Thyroid gland (tissue), 4 donors: Measurements from ENCODE around the gene HIGD2B. TPM values are rescaled to one million over a fixed set of nuclear protein-coding genes. Genes with fewer than 3 reads are reported as not detected.
"Not testable (repeated sequence)": the region's sequence is repeated elsewhere in the genome, so short reads cannot be mapped to it uniquely, and the experiment has no call there.

Experiments
- DNase-seq, 2 donors: peaks; one replicate each; pipeline ENCODE4 v3.0.0-alpha.2; 2019
- H3K27ac ChIP-seq, 3 donors: fragments of 200-600 bp; sonication (generic); 1 replicate in 2 of 3; 2 replicates in 1 of 3; pipeline ENCODE4 v1.5.1; 2016 to 2019; ENCODE audit warnings: mild to moderate bottlenecking in 1 of 3, moderate library complexity in 1 of 3
- H3K27me3 ChIP-seq: fragments of 200-600 bp; sonication (generic); one replicate; pipeline ENCODE4 v1.5.1; 2019
- H3K36me3 ChIP-seq, 2 donors: fragments of 200-600 bp; sonication (generic); one replicate each; pipeline ENCODE4 v1.5.1; 2016 to 2019
- H3K4me1 ChIP-seq, 2 donors: fragments of 200-600 bp; sonication (generic); one replicate each; pipeline ENCODE4 v1.5.1; 2017 to 2019
- H3K4me3 ChIP-seq, 3 donors: fragments of 200-600 bp; sonication (generic); replicated peaks in 1 of 3; 1 replicate in 2 of 3; 2 replicates in 1 of 3; pipeline ENCODE4 v1.5.1; 2016; ENCODE audit warnings: mild to moderate bottlenecking in 1 of 3
- H3K9me3 ChIP-seq: fragments of 200-600 bp; sonication (generic); one replicate; pipeline ENCODE4 v1.5.1; 2017
- POLR2A ChIP-seq, 2 donors: fragments of 450-650 bp; IDR thresholded peaks; one replicate each; pipeline ENCODE4 v1.6.1; 2017; ENCODE audit warnings: antibody characterized with exemption in 2 of 2, mild to moderate bottlenecking in 2 of 2, moderate library complexity in 1 of 2
- WGBS, 2 donors: methylation state at CpG; one replicate each; pipeline ENCODE4 v1.1.5; 2017; 5-methylcytosine and 5-hydroxymethylcytosine counted together
- intact Hi-C: fragments of 100-400 bp; cut with DNase I; formaldehyde crosslinking; loops from one replicate; pipeline ENCODE4 v1.15.1; 2023
- total RNA-seq, 4 donors: library from RNA; depleted of rRNA; stranded (reverse); fragments of >200 nt; gene quantifications; one replicate each; pipeline ENCODE4 v1.2.3, GENCODE V29; 2016
- TF ChIP-seq, protein P1 (sequence below), 6 experiments: fragments of 200-600 bp in 3 of 6; fragments of 450-650 bp in 3 of 6; sonication (generic) in 3 of 6; IDR thresholded peaks; one replicate each; pipeline ENCODE4 v1.5.1; 2016 to 2019; ENCODE audit warnings: antibody characterized with exemption in 6 of 6, mild to moderate bottlenecking in 2 of 6, inconsistent platforms in 1 of 6, moderate library complexity in 1 of 6

The HIGD2B gene
- total RNA-seq, 4 donors from 2014 or later, result 0.33 TPM; not detected in 3

DNA sequence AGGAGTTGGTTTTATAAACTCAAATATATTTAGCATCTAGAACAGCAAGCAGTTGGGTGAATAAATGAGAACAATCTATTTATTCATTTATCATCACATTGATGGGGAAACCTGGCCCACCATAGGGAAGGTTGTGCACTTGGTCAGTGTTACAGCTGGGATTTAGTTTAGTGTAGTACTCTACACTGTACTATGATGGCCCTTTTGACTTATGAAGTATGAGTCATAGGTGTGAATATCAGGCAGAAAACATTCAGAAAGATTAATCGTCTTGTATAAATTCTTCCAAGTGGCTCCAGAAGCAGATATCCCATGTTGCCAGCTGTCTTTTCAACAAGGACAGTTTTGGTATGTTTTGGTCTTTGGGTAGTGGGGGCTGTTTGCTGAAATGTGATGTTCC, 38.0 kb upstream of the HIGD2B start:
- WGBS, 2 donors, result 89 to 96% methylated on average over 1 of the region's 1 CpG
- Histone ChIP-seq H3K4me1 (no peaks in the 10 kb centered on the region), H3K9me3 (no peaks in the 10 kb centered on the region), H3K4me3 (no peak overlapping the region), H3K27ac (no peak overlapping the region), H3K36me3 (no peaks in the 10 kb centered on the region), H3K27me3 (no peaks in the 10 kb centered on the region)
- TF ChIP-seq POLR2A (IDR thresholded peaks at IDR 0.05), result no peak
- TF ChIP-seq, protein P1, sequence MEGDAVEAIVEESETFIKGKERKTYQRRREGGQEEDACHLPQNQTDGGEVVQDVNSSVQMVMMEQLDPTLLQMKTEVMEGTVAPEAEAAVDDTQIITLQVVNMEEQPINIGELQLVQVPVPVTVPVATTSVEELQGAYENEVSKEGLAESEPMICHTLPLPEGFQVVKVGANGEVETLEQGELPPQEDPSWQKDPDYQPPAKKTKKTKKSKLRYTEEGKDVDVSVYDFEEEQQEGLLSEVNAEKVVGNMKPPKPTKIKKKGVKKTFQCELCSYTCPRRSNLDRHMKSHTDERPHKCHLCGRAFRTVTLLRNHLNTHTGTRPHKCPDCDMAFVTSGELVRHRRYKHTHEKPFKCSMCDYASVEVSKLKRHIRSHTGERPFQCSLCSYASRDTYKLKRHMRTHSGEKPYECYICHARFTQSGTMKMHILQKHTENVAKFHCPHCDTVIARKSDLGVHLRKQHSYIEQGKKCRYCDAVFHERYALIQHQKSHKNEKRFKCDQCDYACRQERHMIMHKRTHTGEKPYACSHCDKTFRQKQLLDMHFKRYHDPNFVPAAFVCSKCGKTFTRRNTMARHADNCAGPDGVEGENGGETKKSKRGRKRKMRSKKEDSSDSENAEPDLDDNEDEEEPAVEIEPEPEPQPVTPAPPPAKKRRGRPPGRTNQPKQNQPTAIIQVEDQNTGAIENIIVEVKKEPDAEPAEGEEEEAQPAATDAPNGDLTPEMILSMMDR (IDR thresholded peaks at IDR 0.05), result no peak
- intact Hi-C loops, result no loop called here
- DNase-seq, result no peak

DNA sequence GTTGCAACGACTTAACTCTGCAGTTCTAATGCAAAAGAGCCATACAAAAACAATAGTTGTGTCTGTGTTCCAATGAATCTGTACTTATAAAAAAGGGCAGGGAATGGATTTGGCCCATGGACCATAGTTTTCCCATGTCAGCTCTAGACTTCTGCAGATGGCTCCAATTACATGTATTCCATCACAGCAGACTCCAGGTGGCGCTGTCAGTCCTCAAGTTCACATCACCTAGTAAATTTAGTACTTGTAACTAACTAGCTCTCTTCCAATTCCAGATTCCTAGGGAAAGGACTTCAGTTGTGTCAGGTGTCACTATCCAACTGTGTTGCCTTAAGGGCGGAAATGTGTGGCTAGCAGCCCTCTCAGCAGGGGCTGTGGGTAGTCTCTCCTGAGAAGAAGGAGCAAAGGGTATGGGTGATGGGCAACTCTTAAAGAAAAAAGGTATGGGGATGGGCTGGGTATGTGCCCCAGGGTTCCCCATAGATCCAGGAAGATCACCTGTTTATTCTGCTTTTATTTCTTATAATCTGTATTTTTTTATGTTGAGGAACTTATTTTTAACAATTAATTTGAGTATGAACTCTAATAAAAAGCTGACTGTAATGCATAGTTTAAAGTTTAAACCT, 36.2 kb upstream of the HIGD2B start:
- 39 to 42% methylated on average over 3 of the region's 3 CpGs for WGBS, 2 donors
- intact Hi-C loops, result no loop called here
- H3K9me3 ChIP-seq, result no peaks in the 10 kb centered on the region
- no peaks in the 10 kb centered on the region for H3K27me3 ChIP-seq
- H3K4me3 ChIP-seq, result no peak overlapping the region
- H3K4me1 ChIP-seq, result no peaks in the 10 kb centered on the region
- TF ChIP-seq, protein P1 (IDR thresholded peaks at IDR 0.05), result peak in 4 of 6 experiments; percentile 33 to 63 (median 50)
- no peak for TF ChIP-seq POLR2A (IDR thresholded peaks at IDR 0.05)
- H3K27ac ChIP-seq, result no peak overlapping the region
- DNase-seq, result peak; percentile 47 to 62
- peaks cover 0 to 2% of the 10 kb centered on the region in 2 donors for H3K36me3 ChIP-seq

DNA sequence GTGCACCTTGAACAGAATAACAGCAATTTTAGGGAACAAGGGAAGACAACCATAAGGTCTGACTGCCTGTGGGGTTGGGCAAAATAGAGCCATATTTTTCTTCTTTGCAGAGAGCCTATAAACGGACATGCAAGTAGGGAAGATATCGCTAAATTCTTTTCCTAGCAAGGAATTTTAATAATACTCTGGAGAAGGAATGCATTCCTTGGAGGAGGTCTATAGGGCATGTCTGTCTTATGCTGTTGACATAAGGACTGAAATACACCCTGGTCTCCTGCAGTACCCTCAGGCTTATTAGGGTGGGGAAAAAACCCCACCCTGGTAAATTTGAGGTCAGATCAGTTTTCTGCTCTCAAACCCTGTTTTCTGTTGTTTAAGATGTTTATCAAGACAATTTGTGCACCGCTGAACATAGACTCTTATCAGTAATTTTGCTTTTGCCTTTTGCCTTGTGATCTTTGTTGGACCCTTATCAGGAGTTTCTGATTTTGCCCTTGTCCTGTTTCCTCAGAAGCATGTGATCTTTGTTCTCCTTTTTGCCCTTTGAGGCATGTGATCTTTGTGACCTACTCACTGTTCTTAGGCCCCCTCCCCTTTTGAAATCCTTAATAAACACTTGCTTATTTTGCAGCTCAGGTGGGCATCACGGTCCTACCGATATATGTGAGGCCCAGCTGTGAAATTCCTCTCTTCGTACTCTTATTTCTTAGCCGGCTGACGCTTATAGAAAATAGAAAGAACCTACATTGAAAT, 22.7 kb upstream of the HIGD2B start:
- H3K4me1 ChIP-seq, H3K27me3 ChIP-seq, H3K9me3 ChIP-seq, intact Hi-C loops, DNase-seq, H3K27ac ChIP-seq, H3K4me3 ChIP-seq, H3K36me3 ChIP-seq: not testable (repeated sequence)
- 83% methylated on average over 8 of the region's 8 CpGs for WGBS, 2 donors

DNA sequence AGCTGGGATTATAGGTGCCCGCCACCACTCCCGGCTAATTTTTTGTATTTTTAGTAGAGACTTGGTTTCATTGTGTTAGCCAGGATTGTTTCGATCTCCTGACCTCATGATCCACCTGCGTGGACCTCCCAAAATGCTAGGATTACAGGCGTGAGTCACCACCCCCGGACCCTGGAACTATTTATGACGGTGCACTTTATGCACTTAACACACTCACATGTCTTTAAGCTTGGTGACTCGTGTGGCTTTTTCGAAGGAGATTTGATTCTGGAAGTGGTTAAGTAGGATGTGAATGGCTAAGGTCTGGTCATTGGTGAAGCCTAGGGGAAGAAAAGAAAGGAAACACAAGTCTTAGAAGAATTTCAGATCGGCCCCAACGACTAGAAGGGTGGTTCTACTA, 20.3 kb upstream of the HIGD2B start:
- TF ChIP-seq POLR2A (IDR thresholded peaks at IDR 0.05), result no peak
- TF ChIP-seq, protein P1 (IDR thresholded peaks at IDR 0.05), result no peak
- Histone ChIP-seq H3K4me3 (no peak overlapping the region), H3K27me3 (no peaks in the 10 kb centered on the region), H3K27ac (no peak overlapping the region), H3K9me3 (no peaks in the 10 kb centered on the region), H3K36me3 (no peaks in the 10 kb centered on the region), H3K4me1 (peaks cover 0 to 3% of the 10 kb centered on the region in 2 donors)
- no peak for DNase-seq
- 95 to 96% methylated on average over 11 of the region's 11 CpGs for WGBS, 2 donors
- intact Hi-C loops, result no loop called here

DNA sequence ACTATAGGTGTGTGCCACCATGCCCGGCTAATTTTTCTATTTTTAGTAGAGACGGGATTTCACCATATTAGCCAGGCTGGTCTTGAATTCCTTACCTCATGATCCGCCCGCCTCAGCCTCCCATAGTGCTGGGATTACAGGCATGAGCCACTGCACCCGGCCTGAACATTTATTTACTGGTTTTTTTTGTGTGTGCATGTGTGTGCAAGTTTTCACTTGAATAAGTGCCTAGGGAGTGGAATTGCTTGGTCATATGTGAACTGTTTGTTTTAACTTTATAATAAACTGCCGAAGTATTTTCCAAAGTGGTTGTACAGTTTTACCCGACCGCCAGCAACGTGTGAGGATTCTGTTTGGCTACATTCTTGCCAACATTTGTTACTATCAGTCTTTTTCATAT, 14.1 kb upstream of the HIGD2B start:
- intact Hi-C loops, result no loop called here
- no peak overlapping the region for H3K4me3 ChIP-seq
- no peaks in the 10 kb centered on the region for H3K36me3 ChIP-seq
- no peak overlapping the region for H3K27ac ChIP-seq
- no peaks in the 10 kb centered on the region for H3K9me3 ChIP-seq
- H3K27me3 ChIP-seq, result no peaks in the 10 kb centered on the region
- TF ChIP-seq, protein P1 (IDR thresholded peaks at IDR 0.05), result no peak
- TF ChIP-seq POLR2A (IDR thresholded peaks at IDR 0.05), result no peak
- no peaks in the 10 kb centered on the region for H3K4me1 ChIP-seq
- 83 to 92% methylated on average over 9 of the region's 9 CpGs for WGBS, 2 donors
- DNase-seq, result no peak
